ENCODE data around the gene APBB2.

The APBB2 gene

GRCh38 chr4:40789771-40790170, 424.6 kb downstream of the APBB2 start:
- no peak for DNase-seq

GRCh38 chr4:40789031-40789430, 425.3 kb downstream of the APBB2 start:
- DNase-seq, result peak; percentile 24

DNA sequence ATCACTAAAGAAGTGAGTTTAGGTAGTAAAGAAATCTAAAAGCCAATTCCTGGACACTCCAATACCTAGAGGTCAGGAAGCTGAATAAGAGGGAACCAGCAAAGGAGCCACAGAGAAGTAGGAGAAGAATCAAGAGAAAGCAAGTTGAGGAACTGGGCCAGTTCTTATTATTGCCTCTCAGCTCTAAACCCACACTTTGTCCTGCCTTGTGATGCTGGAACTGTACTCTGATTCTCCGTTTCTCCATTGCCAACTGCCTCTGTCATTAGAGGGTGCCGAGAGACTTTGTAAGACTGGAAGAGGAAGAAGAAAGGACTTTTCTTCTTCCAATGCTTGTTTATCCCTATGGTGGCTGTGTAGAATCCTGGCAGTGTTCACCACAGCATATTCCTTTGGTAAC, 426.0 kb downstream of the APBB2 start:
- no peak for DNase-seq

DNA sequence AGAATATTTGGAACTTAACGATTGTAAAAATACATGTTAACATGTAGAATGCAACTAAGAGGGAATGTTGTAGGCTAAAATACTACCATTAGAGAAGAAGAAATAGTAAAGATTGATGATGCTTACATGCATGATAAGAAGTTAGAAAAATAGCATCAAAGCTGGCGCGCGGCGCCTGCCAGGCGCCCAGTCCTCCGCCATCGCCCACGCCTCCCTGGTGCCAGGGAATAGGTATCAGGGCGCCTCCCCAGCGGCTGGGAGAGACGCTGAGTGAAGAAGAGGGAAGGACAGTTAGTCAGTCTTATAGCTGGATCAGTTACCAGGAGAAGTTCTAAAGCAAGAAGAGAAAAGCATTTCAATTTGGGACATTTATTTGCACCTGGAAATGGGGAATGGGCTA, 428.6 kb downstream of the APBB2 start:
- no peak for DNase-seq

GRCh38 chr4:40782876-40783275, 431.5 kb downstream of the APBB2 start:
- DNase-seq, result no peak

DNA sequence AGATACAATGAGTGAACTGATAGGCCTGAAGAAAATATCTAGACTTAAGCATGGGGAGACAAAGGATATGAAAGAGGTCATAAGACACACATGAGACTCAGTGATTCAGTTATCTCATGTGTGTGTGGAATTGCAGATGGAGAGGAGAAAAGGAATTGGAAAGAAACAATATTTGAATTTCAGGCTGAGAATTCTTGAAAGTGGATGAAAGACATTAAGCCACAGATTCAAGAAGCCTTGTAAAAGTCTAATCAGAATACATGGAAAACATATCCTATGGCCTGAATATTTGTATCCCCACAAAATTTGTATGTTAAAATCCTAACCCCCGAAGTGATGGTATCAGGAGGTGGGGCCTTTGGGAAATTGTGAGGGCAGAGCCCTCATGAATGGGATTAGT, 436.3 kb downstream of the APBB2 start:
- no peak for DNase-seq

GRCh38 chr4:40769266-40769665, 445.1 kb downstream of the APBB2 start:
- DNase-seq, result no peak

GRCh38 chr4:40763228-40763716, 451.1 kb downstream of the APBB2 start:
- peak; percentile 96 for DNase-seq

Data from MV-4-11 (cell line).